Measurements from ENCODE around the gene TRPV4.

The TRPV4 gene

GRCh38 chr12:109844983-109845823 is 12.0 kb upstream of the TRPV4 start:
- H3K4me3 ChIP-seq (ENCODE audit: control insufficient read depth, low read depth, low read length) = peak overlapping the region; percentile 38
- DNase-seq (ENCODE audit: low read depth) = peak; percentile 66

GRCh38 chr12:109844091-109844490 is 10.9 kb upstream of the TRPV4 start:
- no peak for DNase-seq (ENCODE audit: low read depth)
- TF ChIP-seq CTCF (conservative IDR thresholded peaks at IDR 0.05; ENCODE audit: control insufficient read depth, insufficient read depth, low read depth, low read length) = no peak

More at GRCh38 chr12:109844983-109845823, 12.0 kb upstream of the TRPV4 start:
- TF ChIP-seq CTCF (conservative IDR thresholded peaks at IDR 0.05; ENCODE audit: control insufficient read depth, insufficient read depth, low read depth, low read length) = peak; percentile 82

GRCh38 chr12:109842021-109842420 is 8.8 kb upstream of the TRPV4 start:
- no peak overlapping the region for H3K4me3 ChIP-seq (ENCODE audit: control insufficient read depth, low read depth, low read length)
- DNase-seq (ENCODE audit: low read depth) = no peak
- TF ChIP-seq CTCF (conservative IDR thresholded peaks at IDR 0.05; ENCODE audit: control insufficient read depth, insufficient read depth, low read depth, low read length) = no peak

More at GRCh38 chr12:109844091-109844490, 10.9 kb upstream of the TRPV4 start:
- H3K4me3 ChIP-seq (ENCODE audit: control insufficient read depth, low read depth, low read length) = no peak overlapping the region

GRCh38 chr12:109841356-109841755 is 8.2 kb upstream of the TRPV4 start:
- DNase-seq (ENCODE audit: low read depth) = no peak
- no peak for TF ChIP-seq CTCF (conservative IDR thresholded peaks at IDR 0.05; ENCODE audit: control insufficient read depth, insufficient read depth, low read depth, low read length)
- H3K4me3 ChIP-seq (ENCODE audit: control insufficient read depth, low read depth, low read length) = no peak overlapping the region

- TF ChIP-seq CTCF (conservative IDR thresholded peaks at IDR 0.05; ENCODE audit: control insufficient read depth, insufficient read depth, low read depth, low read length) = no peak
- no peak overlapping the region for H3K4me3 ChIP-seq (ENCODE audit: control insufficient read depth, low read depth, low read length)
- DNase-seq (ENCODE audit: low read depth) = no peak
Observed at GRCh38 chr12:109840305-109841074, 7.3 kb upstream of the TRPV4 start.

GRCh38 chr12:109839444-109839843 is 6.2 kb upstream of the TRPV4 start:
- no peak for TF ChIP-seq CTCF (conservative IDR thresholded peaks at IDR 0.05; ENCODE audit: control insufficient read depth, insufficient read depth, low read depth, low read length)
- no peak for DNase-seq (ENCODE audit: low read depth)
- no peak overlapping the region for H3K4me3 ChIP-seq (ENCODE audit: control insufficient read depth, low read depth, low read length)
